Sigmoid colon (tissue), 4 donors: ENCODE results near the gene TMEM43.

ENCODE experiments used
- EP300 ChIP-seq, 4 donors: sonication (generic); formaldehyde crosslinking; IDR thresholded peaks; one replicate each; pipeline ENCODE4 v1.6.1; 2017; ENCODE audit warnings: antibody characterized with exemption in 4 of 4
- POLR2A ChIP-seq, 2 donors: fragments of 450-650 bp; IDR thresholded peaks; one replicate each; pipeline ENCODE4 v1.6.1; 2016; ENCODE audit warnings: antibody characterized with exemption in 2 of 2, mild to moderate bottlenecking in 2 of 2, moderate library complexity in 2 of 2
- POLR2AphosphoS5 ChIP-seq, 4 donors: sonication (generic); formaldehyde crosslinking; IDR thresholded peaks; one replicate each; pipeline ENCODE4 v1.6.1; 2017; ENCODE audit warnings: antibody characterized with exemption in 4 of 4
- TF ChIP-seq, protein P1 (sequence below), 4 experiments: fragments of 450-650 bp in 3 of 4; fragments of 200-600 bp in 1 of 4; IDR thresholded peaks; one replicate each; pipeline ENCODE4 v1.5.1; 2016 to 2019; ENCODE audit warnings: antibody characterized with exemption in 4 of 4, mild to moderate bottlenecking in 3 of 4, moderate library complexity in 2 of 4

DNA sequence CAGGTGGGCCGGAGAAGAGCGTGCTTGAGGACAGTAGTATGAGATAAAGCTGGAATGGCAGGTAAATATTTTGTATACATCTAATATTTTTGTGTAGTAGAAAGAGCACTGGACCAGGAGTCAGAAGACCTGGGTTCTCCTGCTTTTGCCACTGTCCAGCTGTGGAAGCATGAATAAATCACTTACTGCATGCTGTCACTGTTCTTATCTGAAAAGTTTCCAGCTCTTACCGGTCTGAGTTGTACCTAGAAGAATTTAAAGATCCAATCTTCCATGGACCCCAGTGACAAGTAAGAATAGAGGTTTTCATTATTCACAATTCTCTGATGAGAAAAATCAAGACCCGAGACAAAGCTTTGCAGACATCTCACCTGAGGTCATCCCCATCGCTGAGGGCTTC is 47.6 kb downstream of the TMEM43 start:
- TF ChIP-seq, protein P1, sequence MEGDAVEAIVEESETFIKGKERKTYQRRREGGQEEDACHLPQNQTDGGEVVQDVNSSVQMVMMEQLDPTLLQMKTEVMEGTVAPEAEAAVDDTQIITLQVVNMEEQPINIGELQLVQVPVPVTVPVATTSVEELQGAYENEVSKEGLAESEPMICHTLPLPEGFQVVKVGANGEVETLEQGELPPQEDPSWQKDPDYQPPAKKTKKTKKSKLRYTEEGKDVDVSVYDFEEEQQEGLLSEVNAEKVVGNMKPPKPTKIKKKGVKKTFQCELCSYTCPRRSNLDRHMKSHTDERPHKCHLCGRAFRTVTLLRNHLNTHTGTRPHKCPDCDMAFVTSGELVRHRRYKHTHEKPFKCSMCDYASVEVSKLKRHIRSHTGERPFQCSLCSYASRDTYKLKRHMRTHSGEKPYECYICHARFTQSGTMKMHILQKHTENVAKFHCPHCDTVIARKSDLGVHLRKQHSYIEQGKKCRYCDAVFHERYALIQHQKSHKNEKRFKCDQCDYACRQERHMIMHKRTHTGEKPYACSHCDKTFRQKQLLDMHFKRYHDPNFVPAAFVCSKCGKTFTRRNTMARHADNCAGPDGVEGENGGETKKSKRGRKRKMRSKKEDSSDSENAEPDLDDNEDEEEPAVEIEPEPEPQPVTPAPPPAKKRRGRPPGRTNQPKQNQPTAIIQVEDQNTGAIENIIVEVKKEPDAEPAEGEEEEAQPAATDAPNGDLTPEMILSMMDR (IDR thresholded peaks at IDR 0.05) = no peak
- TF ChIP-seq POLR2AphosphoS5 (IDR thresholded peaks at IDR 0.05) (no peak), EP300 (IDR thresholded peaks at IDR 0.05) (no peak), POLR2A (IDR thresholded peaks at IDR 0.05) (no peak)
